ENCODE data around the gene STXBP5.

STXBP5 gene

DNA sequence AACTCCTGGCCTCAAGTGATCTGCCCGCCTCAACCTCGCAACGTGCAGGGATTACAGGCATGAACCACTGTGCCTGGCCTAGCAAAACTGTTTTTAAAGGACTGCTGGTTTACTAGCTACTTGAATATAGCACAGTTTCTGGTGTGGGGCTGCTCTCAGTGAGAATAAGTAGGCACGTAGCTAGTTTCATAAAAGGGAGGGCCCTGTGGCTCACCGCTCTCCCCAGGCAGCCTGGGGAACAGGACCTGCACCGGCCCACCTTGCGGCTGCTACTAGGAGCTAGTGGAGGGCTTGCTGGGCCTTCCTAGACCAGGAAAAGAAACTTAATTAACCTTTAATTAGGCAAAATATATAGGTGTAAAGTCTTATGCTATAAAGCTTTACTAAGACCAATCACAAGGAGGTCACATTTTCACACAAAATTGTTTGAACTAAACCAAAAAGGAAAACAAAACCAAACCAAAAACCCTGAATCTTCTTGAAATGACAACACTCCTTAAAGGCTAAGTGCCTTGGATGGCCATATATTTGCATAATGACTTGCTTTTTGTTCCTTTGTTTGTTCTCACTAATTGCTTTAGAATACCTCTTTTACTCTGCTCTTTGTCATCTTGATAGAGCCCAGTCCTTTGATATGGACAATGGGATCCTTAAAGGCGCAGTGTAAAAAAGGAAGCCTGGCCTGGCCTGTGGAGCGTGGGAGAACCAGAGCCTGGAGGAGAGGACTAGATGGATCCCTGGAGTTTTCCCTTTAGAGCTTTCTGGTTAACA is 234.7 kb downstream of the STXBP5 start:
- DNase-seq (ENCODE audit: low spot score), result no peak
